Right lobe of liver (tissue), 4 donors: ENCODE measurements around the gene FAM171A2.

ENCODE experiments used
- POLR2A ChIP-seq: fragments of 450-650 bp; IDR thresholded peaks from one replicate; pipeline ENCODE4 v1.6.1; 2017; ENCODE audit warnings: antibody characterized with exemption, mild to moderate bottlenecking
- TF ChIP-seq, protein P1 (sequence below), 4 donors: fragments of 200-600 bp in 3 of 4; fragments of 450-650 bp in 1 of 4; IDR thresholded peaks; one replicate each; pipeline versions ENCODE4 v1.5.1 to v1.8.0; 2016 to 2022; ENCODE audit warnings: antibody characterized with exemption in 4 of 4, mild to moderate bottlenecking in 2 of 4
- donor health status: DM: no; HTN: no; CAD: no.
- donor health status: DM: no; HTN: no; CAD: no.
- donor health status: DM: no; HTN: yes; CAD: no.

DNA sequence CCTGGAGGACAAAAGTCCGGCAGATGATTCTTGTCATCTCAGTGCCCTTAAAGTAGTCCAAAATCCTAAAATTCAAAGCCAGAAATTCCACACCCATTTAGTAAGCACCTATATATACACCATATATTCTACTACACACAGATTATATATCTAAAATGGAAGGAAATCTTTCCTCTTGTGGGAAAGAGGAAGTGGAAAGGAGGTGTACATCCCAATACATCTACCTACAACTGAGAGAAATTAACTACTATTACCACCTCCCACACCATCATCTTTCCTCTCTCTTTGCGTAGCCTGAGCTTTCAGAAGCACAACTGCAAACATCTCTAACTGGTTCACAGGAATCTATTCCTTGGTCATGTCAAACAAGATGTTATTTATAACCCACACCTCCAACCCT lies 31.2 kb upstream of the FAM171A2 start:
- TF ChIP-seq, protein P1, sequence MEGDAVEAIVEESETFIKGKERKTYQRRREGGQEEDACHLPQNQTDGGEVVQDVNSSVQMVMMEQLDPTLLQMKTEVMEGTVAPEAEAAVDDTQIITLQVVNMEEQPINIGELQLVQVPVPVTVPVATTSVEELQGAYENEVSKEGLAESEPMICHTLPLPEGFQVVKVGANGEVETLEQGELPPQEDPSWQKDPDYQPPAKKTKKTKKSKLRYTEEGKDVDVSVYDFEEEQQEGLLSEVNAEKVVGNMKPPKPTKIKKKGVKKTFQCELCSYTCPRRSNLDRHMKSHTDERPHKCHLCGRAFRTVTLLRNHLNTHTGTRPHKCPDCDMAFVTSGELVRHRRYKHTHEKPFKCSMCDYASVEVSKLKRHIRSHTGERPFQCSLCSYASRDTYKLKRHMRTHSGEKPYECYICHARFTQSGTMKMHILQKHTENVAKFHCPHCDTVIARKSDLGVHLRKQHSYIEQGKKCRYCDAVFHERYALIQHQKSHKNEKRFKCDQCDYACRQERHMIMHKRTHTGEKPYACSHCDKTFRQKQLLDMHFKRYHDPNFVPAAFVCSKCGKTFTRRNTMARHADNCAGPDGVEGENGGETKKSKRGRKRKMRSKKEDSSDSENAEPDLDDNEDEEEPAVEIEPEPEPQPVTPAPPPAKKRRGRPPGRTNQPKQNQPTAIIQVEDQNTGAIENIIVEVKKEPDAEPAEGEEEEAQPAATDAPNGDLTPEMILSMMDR (IDR thresholded peaks at IDR 0.05) = no peak
- TF ChIP-seq POLR2A = no peak
